ENCODE measurements around the gene KIF1A.
"Not testable (repeated sequence)": the region's sequence is repeated elsewhere in the genome, so short reads cannot be mapped to it uniquely, and the experiment has no call there.

The KIF1A gene

DNA sequence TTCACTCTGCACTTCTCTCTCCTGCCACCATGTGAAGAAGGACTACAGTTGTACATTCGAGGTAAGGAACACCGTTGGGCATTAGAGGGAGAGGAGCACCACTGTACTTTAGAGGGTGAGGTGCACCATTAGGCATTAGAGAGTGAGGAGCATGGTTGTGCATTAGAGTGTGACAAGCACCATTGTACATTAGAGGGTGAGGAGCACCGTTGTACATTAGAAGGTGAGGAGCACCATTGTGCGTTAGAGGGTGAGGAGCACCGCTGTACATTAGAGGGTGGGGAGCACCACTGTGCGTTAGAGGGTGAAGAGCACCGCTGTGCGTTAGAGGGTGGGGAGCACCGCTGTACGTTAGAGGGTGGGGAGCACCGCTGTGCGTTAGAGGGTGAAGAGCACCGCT is 27.8 kb upstream of the KIF1A start:
- no peak for DNase-seq

DNA sequence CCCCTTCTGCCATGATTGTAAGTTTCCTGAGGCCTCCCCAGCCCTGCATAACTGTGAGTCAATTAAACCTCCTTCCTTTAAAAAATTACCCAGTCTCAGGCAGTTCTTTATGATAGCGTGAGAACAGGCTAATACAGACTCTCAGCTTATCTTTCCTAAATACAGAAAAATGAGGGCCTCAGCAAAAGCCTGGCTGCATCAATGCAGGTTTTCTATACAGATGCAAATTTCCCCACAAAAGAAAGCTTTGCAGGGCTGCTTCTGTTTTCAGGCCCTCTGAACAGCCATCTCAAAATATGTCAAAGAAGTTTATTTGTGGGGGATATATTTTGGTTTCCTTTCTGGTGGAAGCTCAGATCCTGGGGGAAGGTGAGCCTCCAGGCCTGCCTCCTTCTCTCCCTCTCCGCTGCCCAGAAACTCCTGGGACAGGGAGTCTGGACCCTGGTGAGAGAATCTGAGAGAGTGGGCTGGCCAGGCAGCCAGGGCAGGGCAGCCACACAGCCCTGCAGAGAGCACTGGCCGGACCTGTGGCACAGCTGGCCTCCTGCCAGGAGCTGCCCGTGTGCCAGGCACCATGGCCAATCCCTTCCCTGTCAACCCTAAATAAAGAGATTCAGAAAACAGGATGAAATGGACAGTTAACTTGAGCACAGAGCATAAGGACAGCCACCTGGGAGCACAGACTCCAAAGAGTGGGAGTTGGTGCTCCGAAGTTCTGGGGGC is 27.0 kb upstream of the KIF1A start:
- no peak for DNase-seq

DNA sequence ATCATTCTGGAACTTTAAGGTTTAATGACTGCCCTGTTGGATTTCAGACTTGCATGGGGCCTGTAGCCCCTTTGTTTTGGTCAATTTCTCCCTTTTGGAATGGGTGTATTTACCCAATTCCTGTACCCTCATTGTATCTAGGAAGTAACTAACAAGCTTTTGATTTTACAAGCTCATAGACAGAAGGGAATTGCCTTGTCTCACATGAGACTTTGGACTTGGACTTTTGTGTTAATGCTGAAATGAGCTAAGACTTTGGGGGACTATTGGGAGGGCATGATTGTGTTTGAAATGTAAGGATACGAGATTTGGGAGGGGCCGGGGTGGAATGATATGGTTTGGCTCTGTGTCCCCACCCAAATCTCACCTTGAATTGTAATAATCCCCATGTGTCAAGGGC is 26.3 kb upstream of the KIF1A start:
- DNase-seq: not testable (repeated sequence)

DNA sequence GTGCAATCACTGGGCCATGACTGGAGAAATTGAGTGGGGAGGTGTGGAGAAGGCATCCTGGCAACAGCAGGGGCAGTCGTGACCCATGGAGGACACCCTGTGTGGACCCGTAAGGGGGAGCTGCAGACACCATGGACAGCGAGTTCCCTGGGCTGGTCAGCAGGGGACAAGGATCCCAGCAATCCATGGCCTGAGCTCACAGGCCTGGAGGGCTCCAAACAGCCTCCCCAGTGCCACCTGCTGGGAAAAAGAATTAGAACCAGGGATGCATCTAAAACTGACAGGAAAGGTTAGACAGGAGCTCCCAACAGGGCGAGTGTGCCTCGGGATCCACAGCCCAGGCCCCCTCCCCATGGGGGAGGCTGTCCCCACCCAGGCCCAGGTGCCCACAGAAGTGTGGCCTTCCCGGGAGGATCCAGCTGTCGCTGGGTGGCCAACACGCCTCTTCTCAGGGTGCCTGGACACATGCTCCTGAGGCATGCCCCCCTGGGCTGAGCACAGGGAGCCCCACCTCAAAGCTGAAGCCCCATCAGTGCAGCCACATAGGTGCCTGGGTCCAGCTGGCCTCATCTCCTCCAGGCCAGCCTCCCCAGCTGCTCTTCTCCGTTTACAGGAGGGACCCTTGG is 20.5 kb upstream of the KIF1A start:
- no peak for DNase-seq

DNA sequence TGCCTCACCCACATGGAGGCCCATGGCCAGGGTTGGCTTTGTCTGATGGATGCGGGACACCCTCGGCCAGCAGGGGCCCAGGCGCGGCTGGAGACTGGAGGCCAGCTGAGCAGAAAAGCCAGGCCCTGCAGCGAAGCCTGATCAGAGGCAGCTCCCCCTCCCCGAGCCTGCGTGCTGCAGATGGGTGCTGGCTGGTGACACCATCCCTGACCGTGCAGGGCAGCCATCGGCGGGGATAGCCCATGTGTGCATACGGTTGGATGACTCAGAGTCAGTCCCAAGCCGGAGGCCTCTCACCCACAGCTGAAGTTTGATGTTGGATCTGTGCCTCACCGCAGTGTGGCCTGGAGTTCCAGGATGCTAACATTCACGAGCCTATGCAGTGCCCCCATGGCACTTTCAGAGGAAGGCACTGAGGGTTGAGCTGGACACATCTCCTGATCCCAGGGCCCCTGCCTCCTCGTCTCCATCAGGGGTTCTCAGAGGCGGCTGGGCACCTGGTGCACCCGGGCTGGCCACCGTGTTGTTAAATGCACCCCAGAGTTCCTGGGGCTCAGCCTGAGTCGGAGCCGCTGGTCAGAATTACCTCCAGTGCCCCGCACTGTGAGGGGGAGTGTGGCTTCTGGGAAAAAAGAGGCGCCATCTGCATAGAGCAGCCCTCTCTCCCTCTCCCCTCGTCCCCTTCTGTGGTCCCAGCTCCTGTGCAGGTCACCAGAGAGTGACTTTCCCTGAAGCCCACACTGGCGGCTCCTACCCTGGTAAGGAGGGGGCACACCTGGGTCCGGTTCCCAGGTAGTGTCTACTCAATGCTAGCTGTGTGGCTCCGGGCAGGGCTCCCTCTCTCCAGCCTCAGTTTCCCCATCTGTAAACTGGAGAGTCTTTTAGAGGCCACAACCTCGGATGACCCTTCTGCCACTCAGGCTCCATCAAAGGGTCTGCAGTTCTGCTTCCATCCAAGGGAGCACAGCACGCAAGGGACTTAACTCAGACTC is 19.4 kb upstream of the KIF1A start:
- no peak for DNase-seq

DNA sequence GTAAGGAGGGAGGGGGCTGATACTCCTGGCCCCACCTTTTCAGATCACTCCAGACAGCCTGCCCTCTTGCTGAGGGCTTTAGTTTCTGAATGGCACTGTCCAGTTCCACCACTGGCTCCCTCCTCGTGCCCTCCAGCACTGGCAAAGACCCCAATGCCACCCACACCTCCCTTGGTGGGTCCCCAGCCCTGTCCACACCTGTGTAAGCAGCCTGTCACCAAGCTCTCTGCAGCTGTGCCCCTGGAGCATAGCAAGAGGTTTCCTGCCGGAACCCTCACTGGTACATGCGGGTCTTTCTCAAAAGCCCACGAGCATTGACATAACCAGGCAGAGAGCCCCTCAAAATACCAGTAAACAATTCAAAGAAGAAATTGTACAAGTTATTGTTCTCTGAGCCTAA is 17.6 kb upstream of the KIF1A start:
- DNase-seq: no peak

DNA sequence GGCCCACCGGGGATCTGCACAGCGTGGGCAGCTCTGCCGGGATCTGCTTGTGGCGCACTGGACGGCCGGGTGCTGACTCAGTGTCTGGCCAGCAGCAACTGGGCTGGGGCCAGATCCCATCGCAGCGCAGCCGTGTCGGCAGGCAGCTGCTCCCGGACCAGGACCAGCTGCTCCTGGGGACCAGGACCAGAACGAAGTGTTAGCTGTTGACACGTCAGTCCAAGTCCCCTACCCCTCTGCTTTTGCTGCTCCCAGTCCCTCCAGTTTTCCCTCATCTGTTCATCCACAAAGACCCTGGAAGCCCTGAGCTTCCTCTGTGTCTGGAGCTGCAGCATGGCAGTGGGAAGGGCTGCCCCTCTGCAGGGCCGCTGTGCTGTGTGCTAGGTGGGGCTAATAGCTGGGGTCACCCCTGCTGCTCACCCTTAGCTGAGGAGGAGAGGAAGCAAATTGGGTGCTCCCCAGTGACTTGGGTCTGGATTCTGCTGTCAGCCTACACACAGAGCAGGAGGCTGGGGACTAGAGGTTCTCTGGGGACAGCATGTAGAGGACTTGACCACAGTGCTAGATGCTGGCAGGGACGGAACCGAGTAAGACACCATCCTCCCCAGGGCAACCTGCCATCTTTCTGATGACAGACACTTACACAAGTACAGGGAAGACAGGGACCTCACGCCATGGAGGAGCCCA is 16.9 kb upstream of the KIF1A start:
- no peak for DNase-seq

DNA sequence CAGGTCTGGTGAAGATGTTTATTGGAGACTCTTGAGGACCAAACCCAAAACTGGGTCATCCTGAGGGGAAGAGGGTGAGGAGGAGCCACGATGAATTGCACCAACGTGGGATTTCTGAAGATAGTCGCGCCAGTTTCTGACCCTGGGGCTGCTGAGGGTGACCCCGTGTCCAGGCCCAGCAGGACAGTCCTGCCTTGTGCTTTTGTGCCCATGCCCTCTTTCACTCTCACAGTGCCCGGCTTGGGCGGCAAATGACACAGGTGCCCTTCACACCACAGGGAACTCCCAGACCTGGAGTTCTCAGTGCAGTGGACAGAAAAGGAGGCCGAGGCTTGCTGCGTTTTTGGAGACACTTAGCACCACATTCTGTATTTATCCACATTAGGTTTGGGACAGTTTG is 15.5 kb upstream of the KIF1A start:
- no peak for DNase-seq

DNA sequence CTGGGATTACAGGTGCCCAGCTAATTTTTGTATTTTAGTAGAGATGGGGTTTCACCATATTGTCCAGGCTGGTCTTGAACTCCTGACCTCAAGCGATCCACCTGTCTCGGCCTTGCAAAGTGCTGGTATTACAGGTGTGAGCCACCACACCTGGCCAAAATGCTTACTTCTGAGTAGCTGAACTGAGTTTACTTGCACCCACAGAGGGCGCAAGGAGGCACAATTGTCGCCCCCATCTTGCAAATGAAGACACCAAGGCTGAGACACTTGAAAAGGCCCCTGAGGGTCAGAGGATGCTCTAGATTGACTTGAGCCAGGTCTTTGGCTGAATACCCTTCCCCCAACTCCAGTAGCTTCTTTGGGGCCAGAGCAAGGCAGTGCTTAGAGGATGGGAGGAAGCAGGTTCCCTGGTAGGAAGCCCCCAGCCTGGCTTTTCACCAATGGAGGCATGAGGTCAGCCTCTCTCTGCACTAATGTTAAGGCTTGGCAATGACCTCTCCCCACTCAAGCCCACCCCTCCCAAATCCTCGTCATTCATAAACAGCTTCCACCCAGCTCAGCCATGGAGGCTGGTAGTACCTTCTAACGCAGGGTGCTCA is 14.5 kb upstream of the KIF1A start:
- no peak for DNase-seq

DNA sequence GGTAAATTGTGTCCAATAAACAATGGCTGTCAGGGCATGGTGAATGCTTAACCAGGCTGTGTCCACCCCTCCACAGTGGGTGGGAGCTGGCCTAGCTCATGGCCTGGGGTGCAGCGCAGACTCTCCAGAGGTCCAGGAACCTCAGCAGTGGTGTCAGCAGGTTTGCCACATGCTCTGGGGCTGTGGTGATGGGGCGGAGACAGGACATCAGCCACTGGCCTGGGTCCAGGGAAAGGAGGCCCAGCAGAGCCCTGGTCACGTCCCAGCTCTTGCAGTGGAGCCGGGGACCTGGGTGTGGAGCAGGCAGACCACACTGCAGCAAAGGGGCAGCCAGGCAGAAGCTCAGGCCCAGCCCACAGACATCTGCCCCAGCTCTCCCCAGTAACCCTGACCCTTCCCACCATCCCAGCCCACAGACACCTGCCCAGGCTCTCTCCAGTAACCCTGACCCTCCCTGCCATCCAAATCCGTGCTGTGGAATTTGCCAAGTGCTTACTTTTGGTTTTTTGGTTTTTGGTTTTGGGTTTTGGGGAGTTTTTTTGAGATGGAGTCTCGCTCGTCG is 13.8 kb upstream of the KIF1A start:
- no peak for DNase-seq

DNA sequence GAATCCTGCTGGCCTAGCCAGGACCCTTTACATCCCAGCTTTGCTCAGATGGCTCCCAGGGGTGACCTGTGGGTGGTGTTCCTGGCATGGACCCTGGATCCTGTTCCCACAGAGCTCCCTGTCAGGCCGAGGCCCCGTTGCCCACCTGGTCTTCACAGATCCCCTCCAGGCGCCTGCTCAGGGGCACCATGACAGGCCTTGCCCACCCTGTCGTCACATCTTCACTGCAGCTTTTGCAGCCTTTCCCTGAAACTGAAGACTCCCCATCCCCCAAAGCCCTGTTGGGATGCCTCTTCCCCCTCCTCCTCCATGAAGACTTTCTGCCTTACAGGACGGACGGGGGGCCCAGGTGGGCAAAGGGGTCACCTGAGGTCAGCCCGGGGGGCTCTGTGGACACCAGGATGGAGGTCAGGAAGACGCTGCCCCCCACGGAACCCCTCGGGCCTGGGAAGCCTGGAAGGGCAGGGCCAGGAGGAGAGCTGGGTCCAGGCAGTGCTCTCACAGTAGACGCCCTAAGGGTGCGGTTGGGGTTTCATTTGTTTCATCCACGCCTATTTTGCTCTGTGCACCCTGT is 13.0 kb upstream of the KIF1A start:
- DNase-seq: no peak

DNA sequence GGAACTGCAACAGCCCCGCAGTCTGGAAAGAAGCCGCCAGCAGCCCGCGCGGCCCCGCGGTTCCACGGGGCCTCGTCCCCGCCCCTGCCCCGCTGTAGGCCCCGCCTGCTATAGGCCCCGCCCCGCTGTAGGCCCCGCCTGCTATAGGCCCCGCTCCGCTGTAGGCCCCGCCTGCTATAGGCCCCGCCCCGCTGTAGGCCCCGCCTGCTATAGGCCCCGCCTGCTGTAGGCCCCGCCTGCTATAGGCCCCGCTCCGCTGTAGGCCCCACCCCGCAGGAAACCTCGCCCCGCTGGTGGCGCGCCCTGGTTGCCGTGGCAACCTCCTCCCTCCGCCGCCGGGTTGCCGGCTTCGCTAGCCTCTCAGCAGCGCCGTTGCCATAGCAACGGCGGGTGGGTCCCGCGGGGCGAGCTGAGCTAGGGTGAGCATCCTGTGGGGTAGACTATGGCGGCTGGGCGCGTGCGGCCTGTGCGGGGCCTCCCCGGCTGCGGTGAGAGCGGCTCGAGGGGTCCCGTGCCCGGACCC is 12.2 kb upstream of the KIF1A start:
- DNase-seq: no peak

DNA sequence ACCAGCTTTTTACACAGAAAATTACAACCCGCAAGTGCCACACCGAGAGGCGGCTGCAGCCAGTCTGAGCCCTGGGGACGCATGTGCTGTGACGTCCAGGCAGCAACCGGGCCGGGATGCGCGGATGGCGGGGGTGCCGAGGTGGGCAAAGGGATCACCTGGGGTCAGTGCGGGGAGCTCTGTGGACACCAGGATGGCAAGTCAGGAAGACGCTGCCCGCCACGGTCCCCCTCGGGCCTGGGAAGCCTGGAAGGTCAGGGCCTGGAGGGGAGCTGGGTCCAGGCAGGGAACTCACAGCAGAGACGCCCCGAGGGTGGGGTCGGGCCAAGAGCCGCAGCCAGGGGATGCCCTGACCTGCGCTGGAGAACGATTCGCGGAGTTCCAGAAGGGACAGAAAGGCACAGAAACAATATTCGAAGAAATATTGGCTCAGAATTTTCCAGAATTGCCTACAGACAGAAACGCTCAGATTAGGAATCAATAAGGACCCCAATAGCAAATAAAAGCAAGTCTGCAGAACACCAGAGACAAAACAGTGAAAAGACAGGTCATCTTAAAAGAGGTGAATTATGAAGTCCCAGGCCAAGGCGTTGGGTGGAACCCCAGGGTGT is 11.7 kb upstream of the KIF1A start:
- no peak for DNase-seq

DNA sequence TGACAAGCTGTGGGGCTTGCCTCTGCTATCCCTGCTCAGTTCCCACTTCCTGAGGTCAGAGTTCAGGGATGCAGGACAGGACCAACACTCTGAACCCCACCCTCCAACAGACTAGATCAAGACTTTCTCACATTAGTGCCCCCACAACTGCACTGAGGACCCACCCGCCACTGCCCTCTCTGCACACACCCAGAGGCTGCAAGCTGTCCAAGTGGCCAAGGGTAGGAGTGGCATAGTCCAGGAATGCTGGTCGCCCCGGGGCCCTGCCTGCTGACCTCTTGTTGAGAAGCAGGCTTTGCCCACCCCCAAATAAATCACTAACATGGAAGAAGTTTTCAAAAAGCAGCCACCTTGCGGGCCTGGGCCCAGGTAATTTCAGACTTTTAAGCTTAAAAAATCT is 5.5 kb upstream of the KIF1A start:
- DNase-seq: no peak

DNA sequence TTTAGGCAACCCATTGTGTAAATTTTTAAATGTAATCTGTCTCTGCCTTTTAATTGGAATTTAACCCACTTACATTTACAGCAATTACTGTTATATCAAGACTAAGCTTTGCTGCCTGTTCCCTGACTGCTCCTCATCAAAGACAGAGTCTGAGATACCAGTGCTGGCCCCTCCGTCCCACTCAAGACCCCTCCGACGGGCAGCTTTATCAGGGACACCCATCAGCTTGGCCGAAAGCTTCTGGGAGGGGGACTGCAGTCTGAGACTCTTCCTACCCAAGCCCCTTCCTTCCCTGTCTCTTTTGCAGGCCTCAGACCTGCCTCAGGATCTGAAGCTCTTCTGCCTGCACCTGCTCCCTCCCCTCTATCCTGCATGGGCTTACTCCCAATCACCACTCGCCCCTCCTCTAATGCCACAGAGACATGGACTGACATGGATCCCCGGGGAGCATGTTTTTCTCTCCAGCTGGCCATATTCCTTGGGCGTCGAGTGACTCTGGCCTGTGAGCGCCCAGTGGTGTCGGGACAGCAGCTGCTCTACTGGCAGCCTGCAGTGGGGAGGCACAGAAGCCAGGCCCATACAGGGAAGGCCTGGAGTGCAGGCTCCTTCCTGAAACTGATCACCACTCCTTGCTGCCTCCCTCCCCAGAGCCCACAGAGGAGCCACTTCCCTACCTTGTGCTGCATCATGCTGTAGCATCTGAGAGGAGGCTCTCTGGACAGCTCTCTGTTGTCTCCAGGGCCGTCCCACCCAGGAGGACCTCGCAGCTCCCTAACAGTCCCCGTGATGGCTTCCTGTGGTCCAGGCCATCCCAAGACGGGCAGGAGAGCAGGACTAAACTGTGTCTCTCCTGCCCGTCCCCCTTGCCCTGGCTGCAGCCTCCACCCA is 3.7 kb upstream of the KIF1A start:
- DNase-seq: no peak

DNA sequence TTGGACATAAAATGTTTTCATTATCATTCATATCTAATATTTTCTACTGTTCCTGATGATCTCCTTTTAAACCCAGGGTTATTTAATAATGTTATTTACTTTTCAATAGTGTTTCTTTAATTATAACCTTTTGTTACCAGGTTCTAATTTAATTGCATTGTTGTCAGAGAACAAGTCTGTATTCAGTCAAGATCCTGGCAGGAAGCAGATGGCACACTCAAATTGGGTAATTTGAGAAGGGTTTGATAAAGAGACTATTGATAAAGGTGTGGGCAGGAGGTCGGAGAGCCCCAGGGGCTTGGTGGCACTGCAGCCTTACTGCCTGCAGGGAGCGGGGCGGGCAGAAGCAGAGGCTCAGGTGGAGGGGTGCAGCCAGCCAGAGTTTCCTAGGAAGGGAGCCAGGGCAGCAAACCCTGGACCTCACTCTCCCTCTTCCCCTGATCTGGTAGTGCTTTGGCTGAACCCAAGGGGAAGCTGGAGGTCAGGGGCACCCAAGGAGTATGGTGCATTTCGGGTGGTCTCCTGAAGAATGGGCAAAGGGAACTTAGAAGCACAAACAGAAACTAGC is 2.3 kb upstream of the KIF1A start:
- DNase-seq: no peak

DNA sequence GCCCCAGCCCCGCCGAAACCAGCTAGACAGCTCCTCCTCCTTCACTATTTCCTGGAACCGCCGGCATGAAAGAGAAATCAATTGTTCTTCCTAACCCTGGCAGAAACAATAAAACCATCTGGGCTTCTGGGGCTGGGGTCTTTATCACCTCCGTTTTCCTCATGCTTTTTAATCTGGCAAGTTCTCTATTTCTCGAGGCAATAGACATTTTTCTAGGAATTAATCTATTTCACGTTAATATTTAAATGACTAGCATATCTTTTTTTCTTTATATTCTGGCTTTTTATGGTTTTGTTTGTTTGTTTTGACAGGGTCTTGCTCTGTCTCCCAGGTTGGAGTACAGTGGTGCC is 1.4 kb upstream of the KIF1A start:
- no peak for DNase-seq

DNA sequence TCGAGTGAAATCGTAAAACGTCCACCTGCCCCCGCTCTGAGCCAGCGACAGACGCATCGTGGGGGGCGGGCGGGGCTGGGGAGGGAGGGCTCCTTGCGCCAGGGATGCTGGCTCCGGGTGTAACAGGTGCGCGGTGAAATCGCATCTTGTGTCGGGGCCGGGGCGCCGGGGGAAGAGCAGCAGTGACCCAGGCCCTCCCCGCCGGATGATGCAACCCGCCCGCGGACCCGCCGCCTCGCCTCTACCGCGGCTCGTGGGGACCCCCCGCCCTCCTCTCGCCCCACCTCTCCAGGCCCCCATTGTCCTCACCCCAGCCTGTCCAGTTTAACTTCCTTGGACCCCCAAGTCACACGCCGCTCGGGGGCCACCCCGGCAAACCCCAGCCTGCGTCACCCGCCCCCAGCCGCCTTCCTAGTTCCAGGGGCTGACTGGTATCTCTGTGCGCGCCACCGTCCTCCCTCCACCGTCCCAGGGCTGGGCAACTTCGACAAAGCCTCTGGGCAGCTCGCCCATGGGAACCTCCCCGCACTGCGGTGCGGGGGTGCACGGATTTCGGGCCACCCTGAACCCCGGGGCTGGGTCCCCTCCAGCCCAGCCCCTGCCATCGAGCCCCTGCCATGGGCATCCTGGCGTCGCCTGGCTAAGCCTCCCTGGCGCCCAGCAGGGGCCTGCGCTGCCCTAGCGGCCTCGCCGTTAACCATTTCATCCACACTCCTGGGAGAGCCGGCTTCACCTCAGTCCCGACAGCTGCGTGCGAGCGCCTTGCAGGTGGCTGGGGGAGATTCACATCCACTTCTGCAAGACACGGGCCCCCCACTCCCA is 799 bp upstream of the KIF1A start:
- DNase-seq: peak; percentile 71

Measured in NCI-H510A (cell line).